Neural progenitor cell (in vitro differentiated cells): Measurements from ENCODE around the gene IL16.

Source experiments
- EZH2 ChIP-seq: fragments of 200-600 bp; sonication (generic); IDR thresholded peaks from 2 replicates; pipeline ENCODE4 v1.6.1; 2017; ENCODE audit warnings: antibody characterized with exemption, mild to moderate bottlenecking, moderate library complexity
- EZH2phosphoT487 ChIP-seq: fragments of 200-600 bp; sonication (generic); IDR thresholded peaks from 2 replicates; pipeline ENCODE4 v1.6.1; 2017; ENCODE audit warnings: antibody characterized with exemption
- TF ChIP-seq, protein P1 (sequence below): fragments of 200-600 bp; sonication (generic); IDR thresholded peaks from 2 replicates; pipeline ENCODE4 v1.5.1; 2017; ENCODE audit warnings: antibody characterized with exemption, mild to moderate bottlenecking

- TF ChIP-seq EZH2 (no peak), EZH2phosphoT487 (no peak)
- TF ChIP-seq, protein P1, sequence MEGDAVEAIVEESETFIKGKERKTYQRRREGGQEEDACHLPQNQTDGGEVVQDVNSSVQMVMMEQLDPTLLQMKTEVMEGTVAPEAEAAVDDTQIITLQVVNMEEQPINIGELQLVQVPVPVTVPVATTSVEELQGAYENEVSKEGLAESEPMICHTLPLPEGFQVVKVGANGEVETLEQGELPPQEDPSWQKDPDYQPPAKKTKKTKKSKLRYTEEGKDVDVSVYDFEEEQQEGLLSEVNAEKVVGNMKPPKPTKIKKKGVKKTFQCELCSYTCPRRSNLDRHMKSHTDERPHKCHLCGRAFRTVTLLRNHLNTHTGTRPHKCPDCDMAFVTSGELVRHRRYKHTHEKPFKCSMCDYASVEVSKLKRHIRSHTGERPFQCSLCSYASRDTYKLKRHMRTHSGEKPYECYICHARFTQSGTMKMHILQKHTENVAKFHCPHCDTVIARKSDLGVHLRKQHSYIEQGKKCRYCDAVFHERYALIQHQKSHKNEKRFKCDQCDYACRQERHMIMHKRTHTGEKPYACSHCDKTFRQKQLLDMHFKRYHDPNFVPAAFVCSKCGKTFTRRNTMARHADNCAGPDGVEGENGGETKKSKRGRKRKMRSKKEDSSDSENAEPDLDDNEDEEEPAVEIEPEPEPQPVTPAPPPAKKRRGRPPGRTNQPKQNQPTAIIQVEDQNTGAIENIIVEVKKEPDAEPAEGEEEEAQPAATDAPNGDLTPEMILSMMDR, result no peak
Measured at GRCh38 chr15:81221449-81221848, 24.8 kb downstream of the IL16 start.
